T-helper 1 cell treated with Interleukin-12 subunit alpha and Interleukin-12 subunit beta and Interleukin-4 antibody, amounts not matched to agents 30 μg/mL and 1 μg/mL, for 36 hours (primary cell): ENCODE results near the gene PARD3.

Source experiments
- H3K27ac Mint-ChIP-seq: one replicate; pipeline ENCODE4 v1.8.0; 2021; ENCODE audit warnings: mild to moderate bottlenecking, mixed read lengths
- H3K27me3 Mint-ChIP-seq: one replicate; pipeline ENCODE4 v1.8.0; 2021; ENCODE audit warnings: low read depth, mixed read lengths
- H3K36me3 Mint-ChIP-seq: one replicate; pipeline ENCODE4 v1.8.0; 2021; ENCODE audit warnings: low read depth, mixed read lengths
- H3K4me1 Mint-ChIP-seq: one replicate; pipeline ENCODE4 v1.8.0; 2021; ENCODE audit warnings: low read depth, mixed read lengths
- H3K4me3 Mint-ChIP-seq: one replicate; pipeline ENCODE4 v1.8.0; 2021; ENCODE audit warnings: mild to moderate bottlenecking, moderate library complexity, mixed read lengths
- H3K9me3 Mint-ChIP-seq: one replicate; pipeline ENCODE4 v1.8.0; 2021; ENCODE audit warnings: mixed read lengths

The PARD3 gene

GRCh38 chr10:34505338-34505737 is 309.8 kb downstream of the PARD3 start:
- no peak overlapping the region for H3K27ac Mint-ChIP-seq
- H3K4me3 Mint-ChIP-seq, result no peak overlapping the region
- H3K4me1 Mint-ChIP-seq, result no peaks in the 10 kb centered on the region
- peaks cover 3% of the 10 kb centered on the region for H3K27me3 Mint-ChIP-seq
- H3K36me3 Mint-ChIP-seq, result no peaks in the 10 kb centered on the region
- no peaks in the 10 kb centered on the region for H3K9me3 Mint-ChIP-seq

GRCh38 chr10:34504534-34504933 is 310.6 kb downstream of the PARD3 start:
- Mint-ChIP-seq H3K9me3 (no peaks in the 10 kb centered on the region), H3K4me1 (no peaks in the 10 kb centered on the region), H3K36me3 (no peaks in the 10 kb centered on the region), H3K27me3 (peaks cover 3% of the 10 kb centered on the region), H3K4me3 (no peak overlapping the region), H3K27ac (no peak overlapping the region)

GRCh38 chr10:34503704-34504103 is 311.4 kb downstream of the PARD3 start:
- no peak overlapping the region for H3K4me3 Mint-ChIP-seq
- H3K9me3 Mint-ChIP-seq, result no peaks in the 10 kb centered on the region
- no peaks in the 10 kb centered on the region for H3K36me3 Mint-ChIP-seq
- H3K27ac Mint-ChIP-seq, result no peak overlapping the region
- peaks cover 3% of the 10 kb centered on the region for H3K27me3 Mint-ChIP-seq
- no peaks in the 10 kb centered on the region for H3K4me1 Mint-ChIP-seq

GRCh38 chr10:34499612-34500279 is 315.4 kb downstream of the PARD3 start:
- H3K36me3 Mint-ChIP-seq, result no peaks in the 10 kb centered on the region
- no peak overlapping the region for H3K4me3 Mint-ChIP-seq
- no peak overlapping the region for H3K27ac Mint-ChIP-seq
- H3K27me3 Mint-ChIP-seq, result no peaks in the 10 kb centered on the region
- no peaks in the 10 kb centered on the region for H3K4me1 Mint-ChIP-seq
- H3K9me3 Mint-ChIP-seq, result no peaks in the 10 kb centered on the region

- no peaks in the 10 kb centered on the region for H3K27me3 Mint-ChIP-seq
- no peaks in the 10 kb centered on the region for H3K36me3 Mint-ChIP-seq
- no peak overlapping the region for H3K27ac Mint-ChIP-seq
- H3K4me3 Mint-ChIP-seq, result no peak overlapping the region
- no peaks in the 10 kb centered on the region for H3K9me3 Mint-ChIP-seq
- H3K4me1 Mint-ChIP-seq, result no peaks in the 10 kb centered on the region
Measured at GRCh38 chr10:34498821-34499220, 316.3 kb downstream of the PARD3 start.

GRCh38 chr10:34495938-34496337 is 319.2 kb downstream of the PARD3 start:
- no peak overlapping the region for H3K4me3 Mint-ChIP-seq
- no peaks in the 10 kb centered on the region for H3K36me3 Mint-ChIP-seq
- H3K4me1 Mint-ChIP-seq, result no peaks in the 10 kb centered on the region
- no peaks in the 10 kb centered on the region for H3K9me3 Mint-ChIP-seq
- no peaks in the 10 kb centered on the region for H3K27me3 Mint-ChIP-seq
- no peak overlapping the region for H3K27ac Mint-ChIP-seq

- Mint-ChIP-seq H3K36me3 (no peaks in the 10 kb centered on the region), H3K9me3 (no peaks in the 10 kb centered on the region), H3K4me3 (no peak overlapping the region), H3K27ac (no peak overlapping the region), H3K27me3 (no peaks in the 10 kb centered on the region), H3K4me1 (no peaks in the 10 kb centered on the region)
Measured at GRCh38 chr10:34494012-34494411, 321.1 kb downstream of the PARD3 start.

GRCh38 chr10:34492081-34492480 is 323.0 kb downstream of the PARD3 start:
- no peaks in the 10 kb centered on the region for H3K36me3 Mint-ChIP-seq
- H3K4me1 Mint-ChIP-seq, result no peaks in the 10 kb centered on the region
- no peaks in the 10 kb centered on the region for H3K9me3 Mint-ChIP-seq
- no peaks in the 10 kb centered on the region for H3K27me3 Mint-ChIP-seq
- H3K4me3 Mint-ChIP-seq, result no peak overlapping the region
- no peak overlapping the region for H3K27ac Mint-ChIP-seq

- Mint-ChIP-seq H3K27ac (no peak overlapping the region), H3K36me3 (no peaks in the 10 kb centered on the region)
Measured at GRCh38 chr10:34491678-34492077, 323.4 kb downstream of the PARD3 start.

GRCh38 chr10:34489973-34490745 is 324.9 kb downstream of the PARD3 start:
- no peak overlapping the region for H3K4me3 Mint-ChIP-seq
- H3K4me1 Mint-ChIP-seq, result no peaks in the 10 kb centered on the region
- H3K9me3 Mint-ChIP-seq, result no peaks in the 10 kb centered on the region
- no peak overlapping the region for H3K27ac Mint-ChIP-seq
- H3K27me3 Mint-ChIP-seq, result no peaks in the 10 kb centered on the region
- no peaks in the 10 kb centered on the region for H3K36me3 Mint-ChIP-seq

More at GRCh38 chr10:34491678-34492077, 323.4 kb downstream of the PARD3 start:
- no peaks in the 10 kb centered on the region for H3K9me3 Mint-ChIP-seq
- no peaks in the 10 kb centered on the region for H3K27me3 Mint-ChIP-seq
- no peaks in the 10 kb centered on the region for H3K4me1 Mint-ChIP-seq
- no peak overlapping the region for H3K4me3 Mint-ChIP-seq

GRCh38 chr10:34489411-34489810 is 325.7 kb downstream of the PARD3 start:
- Mint-ChIP-seq H3K4me1 (no peaks in the 10 kb centered on the region), H3K9me3 (no peaks in the 10 kb centered on the region), H3K36me3 (no peaks in the 10 kb centered on the region), H3K27me3 (no peaks in the 10 kb centered on the region), H3K27ac (no peak overlapping the region), H3K4me3 (no peak overlapping the region)

GRCh38 chr10:34488476-34489130 is 326.5 kb downstream of the PARD3 start:
- H3K36me3 Mint-ChIP-seq, result no peaks in the 10 kb centered on the region
- H3K9me3 Mint-ChIP-seq, result no peaks in the 10 kb centered on the region
- no peaks in the 10 kb centered on the region for H3K4me1 Mint-ChIP-seq
- H3K27me3 Mint-ChIP-seq, result no peaks in the 10 kb centered on the region
- no peak overlapping the region for H3K27ac Mint-ChIP-seq
- no peak overlapping the region for H3K4me3 Mint-ChIP-seq

GRCh38 chr10:34486008-34486407 is 329.1 kb downstream of the PARD3 start:
- Mint-ChIP-seq H3K9me3 (no peaks in the 10 kb centered on the region), H3K27ac (no peak overlapping the region), H3K27me3 (no peaks in the 10 kb centered on the region), H3K4me3 (no peak overlapping the region), H3K4me1 (no peaks in the 10 kb centered on the region), H3K36me3 (no peaks in the 10 kb centered on the region)

GRCh38 chr10:34484164-34484563 is 330.9 kb downstream of the PARD3 start:
- no peak overlapping the region for H3K4me3 Mint-ChIP-seq
- H3K4me1 Mint-ChIP-seq, result no peaks in the 10 kb centered on the region
- H3K36me3 Mint-ChIP-seq, result no peaks in the 10 kb centered on the region
- no peaks in the 10 kb centered on the region for H3K9me3 Mint-ChIP-seq
- no peaks in the 10 kb centered on the region for H3K27me3 Mint-ChIP-seq
- no peak overlapping the region for H3K27ac Mint-ChIP-seq

GRCh38 chr10:34480345-34480744 is 334.8 kb downstream of the PARD3 start:
- Mint-ChIP-seq H3K9me3 (no peaks in the 10 kb centered on the region), H3K27me3 (no peaks in the 10 kb centered on the region), H3K36me3 (no peaks in the 10 kb centered on the region), H3K4me1 (no peaks in the 10 kb centered on the region), H3K27ac (no peak overlapping the region), H3K4me3 (no peak overlapping the region)
